H9 (cell line): Measurements from ENCODE around the gene WNT9A. TPM values are rescaled to one million over a fixed set of nuclear protein-coding genes. Genes with fewer than 3 reads are reported as not detected.
A peak's percentile ranks its signal among the peaks of the same experiment; 100 is the strongest.

Source experiments
- DNase-seq: peaks from one replicate; pipeline ENCODE4 v3.0.0-alpha.2; 2017
- H2AFZ ChIP-seq: one replicate; pipeline ENCODE4 v1.6.1; 2013; ENCODE audit warnings: mild to moderate bottlenecking, low read length, control low read depth, moderate library complexity
- H2AK5ac ChIP-seq: 2 replicates; pipeline ENCODE4 v1.6.1; 2013; ENCODE audit warnings: low read length, control low read depth, mixed read lengths; ENCODE audit not compliant: insufficient read length
- H2BK120ac ChIP-seq: one replicate; pipeline ENCODE4 v1.6.1; 2013; ENCODE audit warnings: low read depth, mild to moderate bottlenecking, low read length, control low read depth, inconsistent platforms; ENCODE audit not compliant: poor library complexity, severe bottlenecking
- H2BK12ac ChIP-seq: 2 replicates; pipeline ENCODE4 v1.6.1; 2013; ENCODE audit warnings: low read length, control low read depth, mixed read lengths, low read depth; ENCODE audit not compliant: insufficient read length
- H2BK15ac ChIP-seq: 2 replicates; pipeline ENCODE4 v1.6.1; 2013; ENCODE audit warnings: low read depth, low read length, control low read depth
- H2BK20ac ChIP-seq: one replicate; pipeline ENCODE4 v1.6.1; 2013; ENCODE audit warnings: low read depth, mild to moderate bottlenecking, low read length, control low read depth, inconsistent platforms; ENCODE audit not compliant: poor library complexity, severe bottlenecking
- H2BK5ac ChIP-seq: 2 replicates; pipeline ENCODE4 v1.6.1; 2013; ENCODE audit warnings: low read length, control low read depth, mixed read lengths; ENCODE audit not compliant: insufficient read length
- H3K14ac ChIP-seq: 2 replicates; pipeline ENCODE4 v1.6.1; 2013; ENCODE audit warnings: low read length, control low read depth; ENCODE audit not compliant: insufficient read depth
- H3K18ac ChIP-seq: 2 replicates; pipeline ENCODE4 v1.6.1; 2013; ENCODE audit warnings: low read depth, mild to moderate bottlenecking, mixed read lengths, low read length, control low read depth; ENCODE audit not compliant: insufficient read length
- H3K23ac ChIP-seq: 2 replicates; pipeline ENCODE4 v1.6.1; 2013; ENCODE audit warnings: low read length, control low read depth, mixed read lengths, low read depth; ENCODE audit not compliant: insufficient read length
- H3K23me2 ChIP-seq: 2 replicates; pipeline ENCODE4 v1.6.1; 2013; ENCODE audit warnings: low read depth, mild to moderate bottlenecking, mixed read lengths, low read length, control low read depth; ENCODE audit not compliant: insufficient read length, poor library complexity, severe bottlenecking
- H3K27ac ChIP-seq: 2 replicates; pipeline ENCODE4 v1.5.1; 2013; ENCODE audit warnings: low read length, control low read depth, mixed read lengths, low read depth; ENCODE audit not compliant: insufficient read length
- H3K27me3 ChIP-seq: 2 replicates; pipeline ENCODE4 v1.6.1; 2013; ENCODE audit warnings: low read length, control low read depth, inconsistent platforms; ENCODE audit not compliant: insufficient read depth
- H3K4ac ChIP-seq: 2 replicates; pipeline ENCODE4 v1.6.1; 2013; ENCODE audit warnings: low read depth, mild to moderate bottlenecking, control low read depth, inconsistent platforms, low read length, moderate library complexity
- H3K4me1 ChIP-seq: 2 replicates; pipeline ENCODE4 v1.6.1; 2013; ENCODE audit warnings: low read length, control low read depth, inconsistent platforms; ENCODE audit not compliant: insufficient read depth
- H3K4me2 ChIP-seq: 2 replicates; pipeline ENCODE4 v1.6.1; 2013; ENCODE audit warnings: low read length, control low read depth, mixed read lengths; ENCODE audit not compliant: insufficient read length, insufficient read depth
- H3K56ac ChIP-seq: 2 replicates; pipeline ENCODE4 v1.6.1; 2013; ENCODE audit warnings: low read depth, mild to moderate bottlenecking, mixed read lengths, low read length, control low read depth; ENCODE audit not compliant: insufficient read length
- H3K79me1 ChIP-seq: 2 replicates; pipeline ENCODE4 v1.6.1; 2013; ENCODE audit warnings: low read depth, mild to moderate bottlenecking, moderate library complexity, low read length, control low read depth, inconsistent platforms; ENCODE audit not compliant: insufficient read depth, poor library complexity, severe bottlenecking
- H3K79me2 ChIP-seq: 2 replicates; pipeline ENCODE4 v1.6.1; 2013; ENCODE audit warnings: low read length, control low read depth, inconsistent platforms; ENCODE audit not compliant: insufficient read depth
- H3K9ac ChIP-seq: 2 replicates; pipeline ENCODE4 v1.6.1; 2013; ENCODE audit warnings: low read length, control low read depth, mixed read lengths; ENCODE audit not compliant: insufficient read length; ENCODE audit errors: extremely low read depth
- H3K9me3 ChIP-seq: one replicate; pipeline ENCODE4 v1.6.1; 2013; ENCODE audit warnings: low read depth, low read length, inconsistent platforms; ENCODE audit not compliant: control insufficient read depth
- H3T11ph ChIP-seq: one replicate; pipeline ENCODE4 v1.6.1; 2013; ENCODE audit warnings: mild to moderate bottlenecking, low read length, control low read depth, inconsistent platforms
- H4K20me1 ChIP-seq: one replicate; pipeline ENCODE4 v1.6.1; 2013; ENCODE audit not compliant: control insufficient read depth, insufficient read length, insufficient read depth
- H4K5ac ChIP-seq: 2 replicates; pipeline ENCODE4 v1.6.1; 2013; ENCODE audit warnings: low read depth, mild to moderate bottlenecking, mixed read lengths, low read length, control low read depth; ENCODE audit not compliant: insufficient read length
- H4K8ac ChIP-seq: replicated peaks from 2 replicates; pipeline ENCODE4 v1.6.1; 2013; ENCODE audit warnings: low read length, control low read depth, mixed read lengths, low read depth; ENCODE audit not compliant: insufficient read length
- H4K91ac ChIP-seq: 2 replicates; pipeline ENCODE4 v1.6.1; 2013; ENCODE audit warnings: low read depth, mild to moderate bottlenecking, moderate library complexity, mixed read lengths, low read length, control low read depth; ENCODE audit not compliant: insufficient read length
- H3K27ac Mint-ChIP-seq, 3 experiments: 2 replicates in 2 of 3; 3 replicates in 1 of 3; pipeline ENCODE4 v1.8.0; 2020 to 2021; ENCODE audit warnings: mixed read lengths in 3 of 3, mild to moderate bottlenecking in 1 of 3, moderate library complexity in 1 of 3
- H3K27me3 Mint-ChIP-seq: 2 replicates; pipeline ENCODE4 v1.8.0; 2021; ENCODE audit warnings: low read depth, mild to moderate bottlenecking, moderate library complexity, mixed read lengths
- H3K36me3 Mint-ChIP-seq, 3 experiments: 2 replicates in 2 of 3; 3 replicates in 1 of 3; pipeline ENCODE4 v1.8.0; 2020 to 2021; ENCODE audit warnings: low read depth in 3 of 3, mixed read lengths in 3 of 3; ENCODE audit not compliant: insufficient read depth in 1 of 3
- H3K4me1 Mint-ChIP-seq, 2 experiments: 2 replicates each; pipeline ENCODE4 v1.8.0; 2020; ENCODE audit warnings: mixed read lengths in 2 of 2
- H3K4me3 Mint-ChIP-seq, 2 experiments: 2 replicates in 1 of 2; 3 replicates in 1 of 2; pipeline ENCODE4 v1.8.0; 2020 to 2021; ENCODE audit warnings: mild to moderate bottlenecking in 2 of 2, mixed read lengths in 2 of 2, moderate library complexity in 1 of 2
- H3K9me3 Mint-ChIP-seq, 2 experiments: 2 replicates in 1 of 2; 3 replicates in 1 of 2; pipeline ENCODE4 v1.8.0; 2020; ENCODE audit warnings: mild to moderate bottlenecking in 2 of 2, mixed read lengths in 2 of 2, moderate library complexity in 1 of 2
- CTCF ChIP-seq: fragments of 200-600 bp; sonication (generic); conservative IDR thresholded peaks from 3 replicates; pipeline ENCODE4 v1.8.0; 2021; ENCODE audit warnings: antibody characterized with exemption, mild to moderate bottlenecking
- WGBS: extraction: QIAGEN DNeasy Blood & Tissue Kit; methylation state at CpG from one replicate; pipeline ENCODE4 v1.1.7; 2013; ENCODE audit warnings: missing lambda C conversion rate, low lambda C conversion rate, mixed read lengths; ENCODE audit not compliant: insufficient read length; ENCODE audit errors: extremely low coverage; 5-methylcytosine and 5-hydroxymethylcytosine counted together
- total RNA-seq: library from RNA; stranded (reverse); gene quantifications from 2 replicates; pipeline ENCODE4 v1.2.1, GENCODE V29; 2021

Gene WNT9A
- total RNA-seq, 1 experiment from 2014 or later = 0.77 TPM

GRCh38 chr1:227899141-227899819 lies 48.5 kb downstream of the WNT9A start:
- no peaks in the 10 kb centered on the region for H4K20me1 ChIP-seq
- no peaks in the 10 kb centered on the region for H3K27me3 Mint-ChIP-seq
- no peak overlapping the region for H3K23ac ChIP-seq
- H2AFZ ChIP-seq = no peak overlapping the region
- H4K91ac ChIP-seq = no peak overlapping the region
- H4K8ac ChIP-seq = no peak overlapping the region
- no peak overlapping the region for H3T11ph ChIP-seq
- no peaks in the 10 kb centered on the region for H3K9me3 Mint-ChIP-seq
- H3K36me3 Mint-ChIP-seq = no peaks in the 10 kb centered on the region; a peak in 1 of 7 replicates
- H3K14ac ChIP-seq = no peak overlapping the region
- no peaks in the 10 kb centered on the region for H3K27me3 ChIP-seq
- H2AK5ac ChIP-seq = no peak overlapping the region
- H3K27ac ChIP-seq = no peak overlapping the region
- no peaks in the 10 kb centered on the region for H3K79me1 ChIP-seq
- no peak overlapping the region for H2BK12ac ChIP-seq
- WGBS = no CpG with 5 or more reads among the region's 12 CpGs
- H2BK15ac ChIP-seq = no peak overlapping the region
- H4K5ac ChIP-seq = no peak overlapping the region
- no peak overlapping the region for H3K9ac ChIP-seq
- H3K4me1 Mint-ChIP-seq = peaks cover 0 to 14% of the 10 kb centered on the region in 2 experiments; a peak in 2 of 4 replicates
- no peaks in the 10 kb centered on the region for H3K4me1 ChIP-seq
- H3K18ac ChIP-seq = no peak overlapping the region
- H3K79me2 ChIP-seq = no peaks in the 10 kb centered on the region
- no peak overlapping the region for H2BK5ac ChIP-seq
- DNase-seq = peak; percentile 24
- H2BK120ac ChIP-seq = no peak overlapping the region
- no peak overlapping the region for H2BK20ac ChIP-seq
- no peak overlapping the region for H3K4ac ChIP-seq
- no peak overlapping the region for H3K56ac ChIP-seq
- H3K23me2 ChIP-seq = no peaks in the 10 kb centered on the region
- no peak for TF ChIP-seq CTCF
- H3K4me3 Mint-ChIP-seq = no peak overlapping the region
- H3K9me3 ChIP-seq = no peaks in the 10 kb centered on the region
- H3K27ac Mint-ChIP-seq = no peak overlapping the region; a peak in 1 of 7 replicates
- H3K4me2 ChIP-seq = no peak overlapping the region
